Stomach (tissue), 9 donors: ENCODE measurements around the gene GOLGA3. TPM values are rescaled to one million over a fixed set of nuclear protein-coding genes. Genes with fewer than 3 reads are reported as not detected.
"Not testable (repeated sequence)": the region's sequence is repeated elsewhere in the genome, so short reads cannot be mapped to it uniquely, and the experiment has no call there.

Experiments
- DNase-seq, 2 donors: peaks; one replicate each; pipeline versions ENCODE4 v3.0.0 to v3.0.0-alpha.2; 2013 to 2019
- H3K27ac ChIP-seq, 5 donors: fragments of 200-600 bp in 4 of 5; sonication (generic) in 4 of 5; one replicate each; pipeline ENCODE4 v1.5.1; 2013 to 2019; ENCODE audit warnings: mild to moderate bottlenecking in 1 of 5, moderate library complexity in 1 of 5
- H3K27me3 ChIP-seq, 3 donors: fragments of 200-600 bp; sonication (generic); one replicate each; pipeline ENCODE4 v1.5.1; 2017 to 2019; ENCODE audit warnings: mixed run types in 1 of 3
- H3K36me3 ChIP-seq, 4 donors: fragments of 200-600 bp; sonication (generic); 1 replicate in 3 of 4; 2 replicates in 1 of 4; pipeline ENCODE4 v1.5.1; 2016 to 2019
- H3K4me1 ChIP-seq, 4 donors: fragments of 200-600 bp; sonication (generic); one replicate each; pipeline ENCODE4 v1.5.1; 2016 to 2019
- H3K4me3 ChIP-seq, 4 donors: fragments of 200-600 bp; sonication (generic) in 3 of 4; one replicate each; pipeline ENCODE4 v1.5.1; 2016 to 2019; ENCODE audit warnings: mild to moderate bottlenecking in 1 of 4
- H3K9me3 ChIP-seq, 4 donors: fragments of 200-600 bp; sonication (generic); one replicate each; pipeline ENCODE4 v1.5.1; 2016 to 2019
- CTCF ChIP-seq, 7 experiments: fragments of 450-650 bp in 4 of 7; fragments of 200-600 bp in 3 of 7; sonication (generic) in 3 of 7; IDR thresholded peaks; one replicate each; pipeline ENCODE4 v1.5.1; 2016 to 2019; ENCODE audit warnings: antibody characterized with exemption in 7 of 7, control low read depth in 2 of 7, mild to moderate bottlenecking in 1 of 7
- EP300 ChIP-seq: sonication (generic); formaldehyde crosslinking; IDR thresholded peaks from one replicate; pipeline ENCODE4 v1.6.1; 2017; ENCODE audit warnings: antibody characterized with exemption
- POLR2A ChIP-seq, 4 donors: fragments of 450-650 bp; IDR thresholded peaks; one replicate each; pipeline ENCODE4 v1.6.1; 2016; ENCODE audit warnings: antibody characterized with exemption in 4 of 4, control low read depth in 2 of 4, mild to moderate bottlenecking in 1 of 4, moderate library complexity in 1 of 4
- POLR2AphosphoS5 ChIP-seq, 3 donors: sonication (generic); formaldehyde crosslinking; IDR thresholded peaks; one replicate each; pipeline ENCODE4 v1.6.1; 2016; ENCODE audit warnings: antibody characterized with exemption in 3 of 3
- WGBS, 5 donors: extraction: QIAGEN DNeasy Blood & Tissue Kit in 3 of 5; methylation state at CpG; one replicate each; pipeline versions ENCODE4 v1.1.5 to v1.1.7; 2013 to 2018; 5-methylcytosine and 5-hydroxymethylcytosine counted together
- intact Hi-C: fragments of 100-400 bp; cut with DNase I; formaldehyde crosslinking; loops from one replicate; pipeline ENCODE4 v1.15.1; 2023; ENCODE audit warnings: low total_unique reads
- polyA plus RNA-seq, 3 donors: library from polyadenylated mRNA; stranded (reverse); fragments of 200-250 nt; gene quantifications; one replicate each; pipeline ENCODE4 v1.2.3, GENCODE V29; 2013
- total RNA-seq, 5 donors: library from RNA; depleted of rRNA; stranded (reverse); fragments of >200 nt; gene quantifications; one replicate each; pipeline versions ENCODE4 v1.1.0 to v1.2.3, GENCODE V29; 2014 to 2016
- donor health status: healthy with polysubstance abuse.
- donor health status: Bipolar disorder and iron deficiency.
- donor health status: healthy.

GOLGA3 gene
- total and polyA plus RNA-seq, 8 donors: 8.8 to 204 (median 55.3) TPM

- no peak for TF ChIP-seq POLR2AphosphoS5 (IDR thresholded peaks at IDR 0.05)
- TF ChIP-seq CTCF (IDR thresholded peaks at IDR 0.05): no peak
- no peak for TF ChIP-seq POLR2A (IDR thresholded peaks at IDR 0.05)
- no peak for TF ChIP-seq EP300
These were observed 67.4 kb downstream of the GOLGA3 start, which contains the start of gene ANKLE2 for GRCh38 chr12:132761032-132761920. TSS of gene ANKLE2 (minus strand) at chr12:132761832. CDS start at chr12:132761798, 34 bp downstream.

GRCh38 chr12:132759359-132759758, 69.3 kb downstream of the GOLGA3 start:
- Histone ChIP-seq H3K36me3 (peaks cover 6 to 46% (median 38%) of the 10 kb centered on the region in 4 donors), H3K27me3 (no peaks in the 10 kb centered on the region), H3K27ac (peak overlapping the region in 1 of 5 donors; percentile 93), H3K4me1 (peaks cover 13 to 37% (median 34%) of the 10 kb centered on the region in 4 donors), H3K4me3 (no peak overlapping the region), H3K9me3 (no peaks in the 10 kb centered on the region)
- 89 to 97% (median 96%) methylated on average over 8 of the region's 8 CpGs for WGBS, 5 donors
- intact Hi-C loops: no loop called here
- TF ChIP-seq POLR2AphosphoS5 (IDR thresholded peaks at IDR 0.05) (no peak), CTCF (IDR thresholded peaks at IDR 0.05) (no peak), POLR2A (IDR thresholded peaks at IDR 0.05) (no peak), EP300 (no peak)
- no peak for DNase-seq

More at GRCh38 chr12:132761032-132761920, 67.4 kb downstream of the GOLGA3 start, which contains the start of gene ANKLE2:
- no peaks in the 10 kb centered on the region for H3K27me3 ChIP-seq
- H3K4me3 ChIP-seq: peak within 1 kb of the TSS; percentile 70 to 100 (median 98)
- 0 to 1% (median 1%) methylated on average over 38 to 97 of the region's 97 CpGs for WGBS, 5 donors
- peaks cover 13 to 38% (median 36%) of the 10 kb centered on the region in 4 donors for H3K4me1 ChIP-seq
- peak; percentile 54 to 82 for DNase-seq
- H3K9me3 ChIP-seq: no peaks in the 10 kb centered on the region
- peaks cover 0 to 27% (median 20%) of the 10 kb centered on the region in 4 donors for H3K36me3 ChIP-seq
- intact Hi-C loops: no loop called here
- peak within 1 kb of the TSS; percentile 93 to 99 (median 96) for H3K27ac ChIP-seq

- DNase-seq, H3K27me3 ChIP-seq, H3K4me3 ChIP-seq, intact Hi-C loops, H3K9me3 ChIP-seq, H3K27ac ChIP-seq: not testable (repeated sequence)
- WGBS, 5 donors: 78 to 98% (median 90%) methylated on average over 16 to 28 of the region's 28 CpGs
- Histone ChIP-seq H3K4me1 (peaks cover 13 to 37% (median 34%) of the 10 kb centered on the region in 4 donors), H3K36me3 (peaks cover 9 to 52% (median 44%) of the 10 kb centered on the region in 4 donors)
These were observed 69.8 kb downstream of the GOLGA3 start for GRCh38 chr12:132758825-132759224.

GRCh38 chr12:132754160-132754932, 74.3 kb downstream of the GOLGA3 start:
- WGBS, 5 donors: 79 to 87% (median 81%) methylated on average over 13 to 14 of the region's 14 CpGs
- Histone ChIP-seq H3K36me3 (peaks cover 44 to 96% (median 87%) of the 10 kb centered on the region in 4 donors), H3K27me3 (no peaks in the 10 kb centered on the region), H3K9me3 (no peaks in the 10 kb centered on the region), H3K4me1 (peaks cover 0 to 8% (median 4%) of the 10 kb centered on the region in 4 donors), H3K27ac (no peak overlapping the region), H3K4me3 (no peak overlapping the region)
- intact Hi-C loops: no loop called here
- no peak for DNase-seq
- TF ChIP-seq EP300 (no peak), POLR2AphosphoS5 (IDR thresholded peaks at IDR 0.05) (no peak), CTCF (IDR thresholded peaks at IDR 0.05) (no peak), POLR2A (IDR thresholded peaks at IDR 0.05) (no peak)

GRCh38 chr12:132753670-132754069, 75.0 kb downstream of the GOLGA3 start:
- DNase-seq: not testable (repeated sequence)
- WGBS, 5 donors: 94 to 97% (median 96%) methylated on average over 7 of the region's 7 CpGs

More at GRCh38 chr12:132753670-132754069, 75.0 kb downstream of the GOLGA3 start:
- intact Hi-C loops, H3K27ac ChIP-seq, H3K4me3 ChIP-seq, H3K4me1 ChIP-seq, H3K27me3 ChIP-seq, H3K9me3 ChIP-seq: not testable (repeated sequence)
- H3K36me3 ChIP-seq: peaks cover 51 to 100% (median 89%) of the 10 kb centered on the region in 4 donors
